ENCODE measurements around the gene RHCG.

The RHCG gene

DNA sequence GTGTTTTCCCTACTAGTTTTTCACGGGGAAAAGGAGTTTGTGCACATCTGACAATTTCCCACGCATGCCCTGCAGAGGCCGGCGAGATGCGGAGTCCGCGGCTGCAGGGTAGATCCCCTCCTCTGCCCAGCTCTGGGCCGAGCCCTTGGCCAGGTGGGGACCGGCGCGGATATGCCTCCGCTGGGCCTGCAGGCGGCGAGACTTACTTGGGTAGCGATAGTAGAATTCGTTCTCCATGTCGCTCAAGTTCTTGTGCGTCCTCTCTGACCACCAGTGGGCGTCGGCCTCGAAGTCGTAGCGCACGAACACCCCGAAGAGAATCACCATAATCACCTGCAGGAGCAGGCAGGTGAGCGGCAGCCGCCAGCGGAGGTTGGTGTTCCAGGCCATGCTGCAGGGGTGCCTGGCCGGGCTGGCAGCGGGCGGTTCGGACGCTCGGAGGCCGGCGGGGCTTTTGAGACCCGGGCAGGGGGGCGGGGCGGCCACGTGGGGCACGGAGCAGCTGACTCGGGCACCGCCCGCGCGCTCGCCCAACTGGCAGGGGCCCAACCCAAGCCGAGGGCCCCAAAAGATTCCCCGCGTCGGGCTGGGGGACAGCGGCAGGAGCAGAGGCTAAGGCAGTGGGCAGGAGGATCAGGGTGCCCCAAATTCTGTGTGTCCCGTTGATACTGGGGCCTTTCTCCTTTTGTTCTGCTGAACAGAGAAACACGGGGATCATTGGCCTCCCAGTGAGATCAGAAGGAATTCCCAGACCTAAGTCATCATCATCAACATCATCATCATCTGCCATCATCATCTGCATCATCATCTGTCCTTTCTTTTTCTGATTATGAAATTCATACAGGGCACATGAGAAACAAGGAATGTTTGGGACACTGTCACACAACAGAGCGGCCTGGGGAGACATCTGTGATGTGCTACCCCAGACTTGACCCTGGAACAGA is at the start of gene RHCG:
Gene RHCG, minus strand, starts transcription at position 429 of the 944 bp plus-strand sequence. Its CDS starts 39 bp downstream, at position 390.
- Histone ChIP-seq H3K4me3 (ENCODE audit: low read length) (peak within 1 kb of the TSS; percentile 76), H3K27me3 (replicated peaks; ENCODE audit: control insufficient read depth, insufficient read depth, low read length) (peaks cover 51% of the 10 kb centered on the region), H3K9ac (ENCODE audit: low read length) (no peak within 1 kb of the TSS), H3K4me1 (ENCODE audit: control insufficient read depth, insufficient read depth, low read length) (peaks cover 3% of the 10 kb centered on the region), H3K9me3 (ENCODE audit: control insufficient read depth, low read length) (no peaks in the 10 kb centered on the region), H3K36me3 (ENCODE audit: control insufficient read depth, insufficient read depth, low read length, severe bottlenecking) (no peaks in the 10 kb centered on the region)
- no peak for DNase-seq (ENCODE audit: low read depth)

DNA sequence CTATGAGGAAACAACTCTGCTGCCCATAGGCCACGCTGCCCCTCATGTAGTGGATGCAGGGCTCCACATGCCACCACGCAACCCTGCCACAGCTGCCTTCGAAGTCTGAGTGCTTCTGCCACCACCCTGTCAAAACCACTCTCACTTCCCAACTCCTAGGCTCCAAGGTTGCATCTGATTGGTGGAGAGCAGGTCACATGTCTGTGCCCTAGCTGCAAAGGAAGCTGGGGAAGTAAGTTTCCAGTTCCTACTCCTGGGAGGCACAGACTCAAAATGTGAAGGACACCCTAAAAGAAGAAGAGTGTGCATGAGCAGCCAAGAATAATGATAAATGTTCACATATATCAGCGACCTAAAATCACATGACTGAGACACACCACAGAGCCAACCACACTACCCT is 47.0 kb upstream of the RHCG start:
- Histone ChIP-seq H3K9ac (ENCODE audit: low read length) (no peak overlapping the region), H3K4me3 (ENCODE audit: low read length) (no peak overlapping the region), H3K36me3 (ENCODE audit: control insufficient read depth, insufficient read depth, low read length, severe bottlenecking) (no peaks in the 10 kb centered on the region), H3K4me1 (ENCODE audit: control insufficient read depth, insufficient read depth, low read length) (peaks cover 7% of the 10 kb centered on the region), H3K9me3 (ENCODE audit: control insufficient read depth, low read length) (peaks cover 15% of the 10 kb centered on the region), H3K27me3 (replicated peaks; ENCODE audit: control insufficient read depth, insufficient read depth, low read length) (peaks cover 41% of the 10 kb centered on the region)
- no peak for DNase-seq (ENCODE audit: low read depth)

DNA sequence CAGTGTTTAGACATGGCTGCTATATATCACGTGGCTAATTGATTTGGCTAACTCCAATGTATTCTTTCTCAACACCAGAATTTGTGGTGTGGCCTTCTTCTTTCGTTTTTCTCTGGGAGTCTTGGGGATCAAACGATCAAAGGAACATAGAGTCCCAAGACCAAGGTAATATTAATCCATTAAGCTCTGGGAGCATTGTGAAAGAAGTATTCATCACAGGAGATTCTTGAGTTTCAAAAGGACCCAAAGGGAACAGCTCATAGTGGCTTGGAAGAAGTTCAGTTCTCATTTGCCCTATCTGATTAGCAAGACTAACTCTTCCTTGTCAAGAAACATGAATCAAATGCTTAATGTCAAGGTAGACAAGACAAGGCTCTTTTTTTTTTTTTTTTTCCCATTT is 46.0 kb upstream of the RHCG start:
- no peak for DNase-seq (ENCODE audit: low read depth)
- Histone ChIP-seq H3K36me3 (ENCODE audit: control insufficient read depth, insufficient read depth, low read length, severe bottlenecking) (no peaks in the 10 kb centered on the region), H3K9me3 (ENCODE audit: control insufficient read depth, low read length) (peaks cover 15% of the 10 kb centered on the region), H3K4me3 (ENCODE audit: low read length) (no peak overlapping the region), H3K4me1 (ENCODE audit: control insufficient read depth, insufficient read depth, low read length) (peaks cover 7% of the 10 kb centered on the region), H3K9ac (ENCODE audit: low read length) (no peak overlapping the region), H3K27me3 (replicated peaks; ENCODE audit: control insufficient read depth, insufficient read depth, low read length) (peaks cover 34% of the 10 kb centered on the region)

DNA sequence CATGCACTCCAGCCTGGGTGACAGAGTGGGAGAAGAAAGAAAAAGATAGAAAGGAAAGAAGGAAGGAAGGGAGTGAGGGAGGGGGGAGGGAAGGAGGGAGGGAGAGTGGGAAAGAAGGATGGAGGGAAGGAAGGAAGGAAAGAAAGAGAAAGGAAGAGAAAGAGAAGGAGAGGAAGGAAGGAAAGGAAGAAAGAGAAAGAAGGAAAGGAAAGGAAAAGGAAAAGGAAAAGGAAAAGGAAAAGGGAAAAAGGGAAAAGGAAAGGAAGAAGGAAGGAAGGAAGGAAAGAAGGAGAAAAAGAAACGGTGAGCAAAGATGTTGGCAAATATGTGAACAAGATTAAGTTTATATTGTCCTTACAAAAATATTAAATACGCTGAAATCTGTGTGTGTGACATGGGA is 42.6 kb upstream of the RHCG start:
- Histone ChIP-seq H3K9ac (ENCODE audit: low read length) (no peak overlapping the region), H3K4me3 (ENCODE audit: low read length) (no peak overlapping the region), H3K9me3 (ENCODE audit: control insufficient read depth, low read length) (peaks cover 17% of the 10 kb centered on the region), H3K36me3 (ENCODE audit: control insufficient read depth, insufficient read depth, low read length, severe bottlenecking) (no peaks in the 10 kb centered on the region), H3K4me1 (ENCODE audit: control insufficient read depth, insufficient read depth, low read length) (peaks cover 7% of the 10 kb centered on the region), H3K27me3 (replicated peaks; ENCODE audit: control insufficient read depth, insufficient read depth, low read length) (peaks cover 18% of the 10 kb centered on the region)
- DNase-seq (ENCODE audit: low read depth): no peak

DNA sequence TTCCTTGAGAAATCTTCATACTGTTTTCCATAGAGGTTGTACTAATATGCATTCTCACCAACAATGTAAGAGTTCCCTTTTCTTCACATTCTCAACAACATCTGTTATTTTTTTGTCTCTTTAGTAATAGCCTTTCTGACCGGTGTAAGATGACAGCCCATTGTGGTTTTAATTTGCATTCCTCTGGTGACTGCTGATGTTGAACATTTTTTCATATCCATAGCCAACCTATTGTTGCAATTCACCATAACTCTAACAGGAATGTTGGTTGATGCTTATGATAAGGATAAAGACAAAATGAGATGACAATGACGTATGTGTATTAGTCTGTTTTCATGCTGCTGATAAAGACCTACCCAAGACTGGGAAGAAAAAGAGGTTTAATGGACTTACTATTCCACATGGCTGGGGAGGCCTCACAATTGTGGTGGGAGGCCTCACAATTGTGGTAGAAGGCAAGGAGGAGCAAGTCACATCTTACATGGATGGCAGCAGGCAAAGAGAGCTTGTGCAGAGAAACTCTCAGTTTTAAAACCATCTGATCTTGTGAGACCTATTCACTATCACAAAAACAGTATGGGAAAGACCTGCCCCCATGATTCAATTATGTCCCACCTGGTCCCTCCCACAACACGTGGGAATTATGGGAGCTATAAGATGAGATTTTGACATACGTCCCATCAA is 37.6 kb upstream of the RHCG start:
- Histone ChIP-seq H3K27me3 (replicated peaks; ENCODE audit: control insufficient read depth, insufficient read depth, low read length) (peaks cover 9% of the 10 kb centered on the region), H3K36me3 (ENCODE audit: control insufficient read depth, insufficient read depth, low read length, severe bottlenecking) (no peaks in the 10 kb centered on the region), H3K4me3 (ENCODE audit: low read length) (no peak overlapping the region), H3K9ac (ENCODE audit: low read length) (no peak overlapping the region), H3K4me1 (ENCODE audit: control insufficient read depth, insufficient read depth, low read length) (no peaks in the 10 kb centered on the region), H3K9me3 (ENCODE audit: control insufficient read depth, low read length) (peaks cover 13% of the 10 kb centered on the region)
- peak; percentile 9 for DNase-seq (ENCODE audit: low read depth)

DNA sequence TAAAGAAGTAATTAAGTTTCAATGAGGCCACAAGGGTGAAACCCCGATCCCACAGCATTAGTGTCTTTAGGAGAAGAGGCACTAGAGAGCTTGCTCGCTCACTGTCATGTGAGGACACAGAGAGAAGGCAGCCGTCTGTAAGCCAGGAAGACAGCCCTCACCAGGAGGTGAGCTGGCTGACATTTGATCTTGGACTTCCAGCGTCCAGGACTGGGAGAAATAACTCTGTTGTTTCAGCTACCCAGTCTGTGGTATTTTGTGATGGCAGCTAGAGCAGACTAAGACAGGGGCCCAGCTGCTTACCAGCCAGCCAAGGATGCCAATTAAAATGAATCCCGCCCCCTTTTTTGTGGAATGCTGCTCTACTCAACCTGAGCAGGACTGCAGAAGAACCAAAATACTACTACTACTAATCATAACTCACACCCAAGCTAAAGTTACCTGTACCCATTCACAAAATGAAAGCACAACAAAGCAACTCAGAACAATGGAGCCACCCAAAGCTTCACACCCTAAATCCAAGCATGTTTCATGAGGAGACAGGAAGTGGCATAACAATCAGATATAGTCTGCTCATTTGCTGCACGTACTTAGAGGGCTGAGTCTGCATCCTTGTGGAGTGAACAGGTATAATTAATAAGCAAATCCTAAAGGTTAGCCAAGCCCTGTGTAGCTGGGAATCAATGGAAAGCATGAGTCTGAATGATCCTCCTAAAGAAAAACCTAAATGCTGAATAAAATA is 35.6 kb upstream of the RHCG start:
- H3K36me3 ChIP-seq (ENCODE audit: control insufficient read depth, insufficient read depth, low read length, severe bottlenecking): no peaks in the 10 kb centered on the region
- no peak for DNase-seq (ENCODE audit: low read depth)

DNA sequence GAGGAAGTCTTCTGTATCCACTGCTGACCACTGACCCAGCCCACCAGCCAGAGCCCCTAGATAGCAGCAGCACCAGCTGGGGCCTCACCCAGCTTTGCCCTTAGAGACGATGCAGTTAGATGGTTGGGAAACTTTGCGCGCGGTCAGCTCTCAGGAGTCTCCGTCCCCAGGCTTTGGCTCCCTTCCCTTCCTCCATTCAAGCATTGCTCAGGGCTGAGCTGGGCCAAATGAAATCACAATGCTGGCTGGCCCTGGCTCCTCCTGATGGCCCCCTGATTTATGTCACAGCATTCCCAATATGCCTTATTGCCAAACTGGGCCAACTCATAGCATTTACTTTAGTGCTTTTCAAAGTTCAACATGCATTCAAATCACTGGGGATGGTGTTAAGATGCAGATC is 34.6 kb upstream of the RHCG start:
- peaks cover 26% of the 10 kb centered on the region for H3K27me3 ChIP-seq (replicated peaks; ENCODE audit: control insufficient read depth, insufficient read depth, low read length)
- no peak overlapping the region for H3K4me3 ChIP-seq (ENCODE audit: low read length)
- DNase-seq (ENCODE audit: low read depth): no peak
- no peaks in the 10 kb centered on the region for H3K36me3 ChIP-seq (ENCODE audit: control insufficient read depth, insufficient read depth, low read length, severe bottlenecking)
- peaks cover 5% of the 10 kb centered on the region for H3K9me3 ChIP-seq (ENCODE audit: control insufficient read depth, low read length)
- no peak overlapping the region for H3K9ac ChIP-seq (ENCODE audit: low read length)
- H3K4me1 ChIP-seq (ENCODE audit: control insufficient read depth, insufficient read depth, low read length): no peaks in the 10 kb centered on the region

More for the DNA sequence above, 35.6 kb upstream of the RHCG start:
- Histone ChIP-seq H3K9ac (ENCODE audit: low read length) (no peak overlapping the region), H3K4me3 (ENCODE audit: low read length) (no peak overlapping the region), H3K9me3 (ENCODE audit: control insufficient read depth, low read length) (peaks cover 5% of the 10 kb centered on the region), H3K27me3 (replicated peaks; ENCODE audit: control insufficient read depth, insufficient read depth, low read length) (peaks cover 23% of the 10 kb centered on the region), H3K4me1 (ENCODE audit: control insufficient read depth, insufficient read depth, low read length) (no peaks in the 10 kb centered on the region)

DNA sequence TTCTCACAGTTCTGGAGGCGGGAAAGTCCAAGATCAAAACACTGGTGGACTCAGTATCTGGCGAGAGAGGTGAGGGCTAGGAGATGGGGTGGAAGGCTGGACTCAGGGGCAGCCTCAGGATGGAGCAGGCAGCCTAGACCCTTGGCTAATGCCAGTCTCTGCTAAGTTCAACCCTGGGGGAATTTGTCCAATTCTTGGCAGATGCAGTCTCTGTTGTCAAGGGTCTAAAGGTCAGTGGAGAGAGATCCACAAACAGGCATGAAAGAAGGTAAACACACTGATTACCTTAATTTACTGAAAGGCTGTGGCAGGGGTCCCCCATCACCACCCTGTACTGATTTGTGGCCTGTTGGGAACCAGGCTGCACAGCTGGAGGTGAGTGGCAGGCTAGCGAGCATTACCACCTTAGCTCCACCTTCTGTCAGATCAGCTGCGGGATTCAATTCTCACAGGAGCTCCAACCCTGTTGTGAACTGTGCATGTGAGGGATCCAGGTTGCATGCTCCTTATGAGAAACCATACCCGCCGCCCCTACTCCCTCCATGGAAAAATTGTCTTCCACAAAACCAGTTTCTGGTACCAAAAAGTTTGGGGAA is 32.5 kb upstream of the RHCG start:
- Histone ChIP-seq H3K27me3 (replicated peaks; ENCODE audit: control insufficient read depth, insufficient read depth, low read length) (peaks cover 40% of the 10 kb centered on the region), H3K9me3 (ENCODE audit: control insufficient read depth, low read length) (peaks cover 3% of the 10 kb centered on the region), H3K4me3 (ENCODE audit: low read length) (no peak overlapping the region), H3K9ac (ENCODE audit: low read length) (no peak overlapping the region), H3K36me3 (ENCODE audit: control insufficient read depth, insufficient read depth, low read length, severe bottlenecking) (no peaks in the 10 kb centered on the region), H3K4me1 (ENCODE audit: control insufficient read depth, insufficient read depth, low read length) (no peaks in the 10 kb centered on the region)
- DNase-seq (ENCODE audit: low read depth): no peak

DNA sequence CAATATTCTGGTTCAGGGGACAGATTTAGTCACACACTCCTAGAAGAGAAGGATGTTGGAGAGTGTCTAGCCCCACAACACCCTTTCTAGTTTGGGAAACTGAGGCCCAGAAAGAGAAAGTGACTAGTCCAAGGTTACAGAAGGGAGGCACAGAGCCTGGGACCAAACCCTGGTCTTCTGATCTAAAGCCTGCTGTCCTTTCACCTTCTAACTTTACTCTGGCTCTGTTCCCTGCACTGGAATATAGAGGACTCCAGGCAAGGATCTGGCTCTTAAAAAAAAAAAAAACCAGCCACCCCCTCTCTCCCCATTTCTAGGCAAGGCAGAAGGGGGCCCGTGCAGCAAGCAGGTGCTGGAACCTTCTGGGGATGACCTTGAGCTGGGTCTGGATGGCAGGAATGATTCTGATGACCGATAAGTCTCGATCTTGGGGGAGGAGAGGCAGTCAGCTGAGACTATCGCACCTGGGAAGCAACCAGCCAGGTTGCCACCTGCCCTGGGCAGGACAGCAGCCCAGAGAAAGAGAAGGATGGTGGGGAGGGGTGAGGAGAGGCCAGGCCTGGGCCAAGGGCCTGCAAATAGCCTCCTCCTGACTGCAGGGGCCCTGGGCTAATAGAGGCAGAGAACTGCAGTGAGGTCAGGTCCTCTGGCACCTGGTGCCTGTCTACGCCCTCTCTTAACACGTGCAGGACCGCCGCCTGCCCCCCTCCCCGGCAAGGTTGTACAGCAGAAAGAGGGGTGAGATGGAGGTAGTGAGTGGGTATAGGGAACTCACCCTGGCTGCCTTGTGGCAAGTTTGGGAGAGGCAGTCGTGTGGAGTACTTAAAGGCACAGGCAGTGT is 30.4 kb upstream of the RHCG start:
- Histone ChIP-seq H3K27me3 (replicated peaks; ENCODE audit: control insufficient read depth, insufficient read depth, low read length) (peaks cover 60% of the 10 kb centered on the region), H3K4me1 (ENCODE audit: control insufficient read depth, insufficient read depth, low read length) (no peaks in the 10 kb centered on the region), H3K9me3 (ENCODE audit: control insufficient read depth, low read length) (peaks cover 2% of the 10 kb centered on the region), H3K9ac (ENCODE audit: low read length) (no peak overlapping the region), H3K4me3 (ENCODE audit: low read length) (no peak overlapping the region), H3K36me3 (ENCODE audit: control insufficient read depth, insufficient read depth, low read length, severe bottlenecking) (no peaks in the 10 kb centered on the region)
- DNase-seq (ENCODE audit: low read depth): no peak

DNA sequence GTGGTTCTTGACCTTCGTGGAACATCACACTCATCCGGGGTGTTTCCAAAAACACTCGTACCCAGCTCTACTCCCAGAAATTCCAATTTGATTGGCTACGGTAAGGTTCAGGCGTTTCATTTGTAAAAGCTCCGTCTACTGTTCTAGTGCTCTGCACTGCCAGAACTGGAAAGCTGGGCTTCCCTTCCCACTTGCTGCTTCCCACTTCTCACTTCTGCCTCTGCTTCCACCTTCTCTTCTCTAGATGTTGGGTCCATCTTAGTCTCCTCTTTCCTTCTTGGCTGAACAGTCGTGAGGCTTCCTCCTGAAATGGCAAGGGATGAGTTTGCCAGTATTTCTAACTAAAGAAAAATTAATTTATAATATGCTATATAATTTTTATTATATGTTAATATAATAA is 29.8 kb upstream of the RHCG start:
- Histone ChIP-seq H3K4me3 (ENCODE audit: low read length) (no peak overlapping the region), H3K4me1 (ENCODE audit: control insufficient read depth, insufficient read depth, low read length) (no peaks in the 10 kb centered on the region), H3K9me3 (ENCODE audit: control insufficient read depth, low read length) (peaks cover 6% of the 10 kb centered on the region), H3K9ac (ENCODE audit: low read length) (no peak overlapping the region), H3K36me3 (ENCODE audit: control insufficient read depth, insufficient read depth, low read length, severe bottlenecking) (no peaks in the 10 kb centered on the region), H3K27me3 (replicated peaks; ENCODE audit: control insufficient read depth, insufficient read depth, low read length) (peaks cover 60% of the 10 kb centered on the region)
- DNase-seq (ENCODE audit: low read depth): no peak

All from adipocyte (in vitro differentiated cells).